ENCODE data around the gene ADAM19.

DNA sequence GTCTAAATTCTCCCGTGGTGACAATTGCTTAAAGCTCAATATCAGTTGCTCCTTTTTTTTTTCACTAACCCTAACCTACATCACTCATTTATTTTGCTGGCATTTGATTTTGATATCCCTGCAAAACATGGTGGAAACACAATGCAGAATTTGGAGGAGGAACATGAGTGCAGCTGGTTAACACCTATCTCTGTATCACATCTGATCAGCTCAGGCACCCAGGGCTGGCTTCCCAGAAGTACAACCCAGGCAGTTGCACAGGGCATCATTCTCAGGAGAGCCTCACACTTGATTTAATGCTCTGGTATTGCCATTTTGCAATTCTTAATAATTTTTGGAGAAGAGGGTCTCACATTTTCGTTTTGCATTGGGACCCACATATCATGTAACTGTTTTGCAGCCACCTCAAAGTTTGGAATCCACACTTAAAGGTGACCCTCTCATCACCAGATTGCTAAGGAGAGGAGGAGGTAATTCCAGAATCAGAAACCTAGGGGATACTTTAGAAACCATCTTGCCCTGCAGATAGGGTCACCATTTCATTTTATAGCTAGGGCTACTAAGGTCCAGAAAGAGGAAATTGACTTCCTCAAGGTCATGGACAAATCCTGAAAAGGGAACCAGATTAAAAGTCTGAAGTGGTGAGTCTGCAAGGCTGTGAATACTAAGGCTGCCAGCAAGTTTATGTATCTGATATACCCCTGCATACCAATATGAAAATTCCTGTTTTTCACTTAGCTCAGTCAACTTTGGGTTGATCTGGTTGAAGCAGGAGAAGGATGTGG is 19.3 kb upstream of the ADAM19 start:
- TF ChIP-seq, protein P1, sequence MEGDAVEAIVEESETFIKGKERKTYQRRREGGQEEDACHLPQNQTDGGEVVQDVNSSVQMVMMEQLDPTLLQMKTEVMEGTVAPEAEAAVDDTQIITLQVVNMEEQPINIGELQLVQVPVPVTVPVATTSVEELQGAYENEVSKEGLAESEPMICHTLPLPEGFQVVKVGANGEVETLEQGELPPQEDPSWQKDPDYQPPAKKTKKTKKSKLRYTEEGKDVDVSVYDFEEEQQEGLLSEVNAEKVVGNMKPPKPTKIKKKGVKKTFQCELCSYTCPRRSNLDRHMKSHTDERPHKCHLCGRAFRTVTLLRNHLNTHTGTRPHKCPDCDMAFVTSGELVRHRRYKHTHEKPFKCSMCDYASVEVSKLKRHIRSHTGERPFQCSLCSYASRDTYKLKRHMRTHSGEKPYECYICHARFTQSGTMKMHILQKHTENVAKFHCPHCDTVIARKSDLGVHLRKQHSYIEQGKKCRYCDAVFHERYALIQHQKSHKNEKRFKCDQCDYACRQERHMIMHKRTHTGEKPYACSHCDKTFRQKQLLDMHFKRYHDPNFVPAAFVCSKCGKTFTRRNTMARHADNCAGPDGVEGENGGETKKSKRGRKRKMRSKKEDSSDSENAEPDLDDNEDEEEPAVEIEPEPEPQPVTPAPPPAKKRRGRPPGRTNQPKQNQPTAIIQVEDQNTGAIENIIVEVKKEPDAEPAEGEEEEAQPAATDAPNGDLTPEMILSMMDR (IDR thresholded peaks at IDR 0.05): no peak
- TF ChIP-seq POLR2AphosphoS5 (IDR thresholded peaks at IDR 0.05; ENCODE audit: low read depth, low read length): no peak

All from Panc1 (cell line).